HG03039 (cell line): Measurements from ENCODE around the gene ACACA.

ENCODE experiments used
- ATAC-seq: cut with Tn5 transposase; IDR thresholded peaks from one replicate; pipeline ENCODE4 v1.9.1; 2021; ENCODE audit warnings: mild to moderate bottlenecking, moderate library complexity; ENCODE audit not compliant: unreplicated experiment

Gene ACACA

DNA sequence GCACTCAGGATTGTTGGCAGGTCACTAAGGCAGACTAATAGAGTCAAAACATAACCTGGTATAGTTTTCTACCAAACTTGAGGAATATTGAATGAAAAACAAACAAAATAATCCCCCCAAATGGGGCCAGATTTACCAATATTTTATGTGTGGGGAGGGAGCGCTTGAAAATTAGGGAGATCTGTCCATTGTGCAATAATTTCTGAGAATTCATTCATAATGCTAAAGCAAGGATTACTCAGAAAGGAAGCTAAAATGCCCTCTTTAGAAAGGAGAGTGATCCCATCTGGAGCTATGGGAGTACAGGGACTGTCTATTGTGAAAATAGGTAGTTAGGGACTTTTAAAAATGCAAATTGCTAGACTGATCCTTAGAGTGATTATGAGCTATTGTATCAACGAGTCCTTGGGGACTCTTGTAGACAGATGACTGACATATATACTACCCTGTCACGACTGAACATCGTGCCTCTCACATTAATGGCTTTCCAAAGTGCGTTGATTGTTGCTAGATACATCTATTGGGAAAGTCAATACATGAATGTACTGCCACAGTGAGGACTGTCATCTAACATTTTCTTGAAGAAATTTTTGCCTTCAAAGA is 264.2 kb downstream of the ACACA start:
- no peak for ATAC-seq

DNA sequence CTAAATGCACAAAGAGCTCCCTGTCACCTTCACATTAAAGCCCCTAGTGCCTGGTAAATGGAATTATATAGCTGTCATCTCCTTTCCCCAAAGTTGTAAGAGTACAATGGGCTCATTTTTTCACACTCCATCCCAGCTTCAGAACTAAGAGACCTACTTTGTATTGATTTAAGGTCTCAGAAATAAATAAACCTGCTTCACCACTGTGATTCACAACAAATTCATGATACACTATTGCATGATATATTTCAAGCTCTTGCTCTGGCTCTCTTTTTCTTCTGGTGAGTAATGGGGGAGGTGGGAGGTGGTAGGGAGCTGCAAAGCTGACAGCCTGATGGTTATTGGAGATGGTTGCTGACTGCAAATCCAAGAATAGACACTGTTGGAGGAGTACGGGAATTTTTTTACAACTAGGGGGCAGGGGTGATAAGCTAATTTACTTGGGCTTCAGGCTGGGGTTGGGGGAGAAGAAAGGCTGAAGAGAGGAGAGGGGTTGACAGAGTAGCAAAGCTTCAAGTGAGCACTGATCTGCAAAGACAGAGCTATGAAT is 268.0 kb downstream of the ACACA start:
- ATAC-seq: no peak

DNA sequence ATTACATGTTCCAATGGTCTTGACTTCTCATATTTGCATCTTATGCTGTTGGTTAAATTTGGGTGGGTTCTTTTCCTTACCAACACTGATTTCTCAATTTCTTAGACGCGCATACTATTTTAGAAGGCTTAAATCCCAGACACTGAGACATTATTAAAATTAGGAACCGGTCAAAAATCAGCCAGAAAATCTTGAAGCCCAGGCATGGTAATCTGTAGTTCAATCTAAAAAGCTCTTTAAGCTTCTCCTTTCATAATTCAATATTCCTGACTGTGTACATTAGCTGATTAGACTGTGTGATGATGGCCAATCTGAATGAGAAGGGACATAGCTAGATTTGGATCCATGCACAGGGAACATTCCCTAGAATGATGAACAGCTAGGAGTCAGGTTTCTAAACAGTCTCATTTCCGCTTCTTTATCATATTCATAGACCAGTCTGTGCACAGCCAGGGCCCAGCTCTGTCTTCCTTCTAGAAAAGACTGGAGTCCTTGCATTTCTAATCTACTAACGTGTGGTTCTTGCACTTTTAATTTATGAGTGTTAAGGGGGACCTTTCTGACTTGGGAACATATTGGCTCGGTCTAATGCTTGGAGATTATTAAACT is 268.6 kb downstream of the ACACA start:
- ATAC-seq: no peak

DNA sequence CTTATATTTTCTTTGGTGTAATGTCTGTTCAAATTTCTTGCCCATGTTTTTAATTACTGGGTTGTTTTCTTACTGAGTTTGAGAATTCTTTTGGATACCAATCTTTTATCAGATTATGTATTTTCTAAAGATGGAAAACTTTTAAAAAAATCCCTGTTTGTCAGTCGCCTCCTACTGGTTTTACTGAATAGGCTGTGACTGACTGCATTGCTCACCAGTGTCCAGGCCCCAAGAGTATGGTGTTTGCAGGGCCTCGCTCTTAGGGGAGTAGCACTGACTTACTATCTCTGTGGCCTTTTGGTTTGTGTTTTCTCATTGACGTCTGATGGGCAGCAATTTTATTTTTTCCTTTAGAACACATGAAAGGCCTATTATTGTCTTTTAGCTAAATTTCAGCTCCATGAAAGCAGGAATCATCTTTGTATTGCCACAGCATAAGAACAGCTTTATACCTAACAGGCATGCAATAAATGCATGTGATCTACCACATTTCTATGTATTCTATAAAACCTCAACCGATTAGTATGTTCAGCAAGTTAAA is 269.5 kb downstream of the ACACA start:
- no peak for ATAC-seq

DNA sequence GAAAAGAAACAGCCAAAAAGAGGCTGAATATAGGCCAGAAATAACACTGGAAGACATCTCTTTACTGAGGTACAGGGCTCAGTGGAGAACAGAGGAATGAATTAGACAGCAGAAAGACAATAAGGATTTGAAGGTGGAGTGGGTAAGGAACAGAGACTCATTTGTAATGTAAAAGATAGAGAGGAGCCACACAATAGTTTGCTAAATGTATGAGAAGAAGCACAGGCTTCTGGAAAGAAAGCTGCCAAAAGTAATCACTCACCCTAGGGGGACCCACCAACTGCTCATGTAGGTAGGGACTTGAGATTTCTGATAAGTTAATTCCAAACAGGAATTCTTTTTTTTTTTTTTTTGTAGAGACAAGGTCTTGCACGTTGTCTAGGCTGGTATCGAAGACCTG is 271.1 kb downstream of the ACACA start:
- no peak for ATAC-seq

DNA sequence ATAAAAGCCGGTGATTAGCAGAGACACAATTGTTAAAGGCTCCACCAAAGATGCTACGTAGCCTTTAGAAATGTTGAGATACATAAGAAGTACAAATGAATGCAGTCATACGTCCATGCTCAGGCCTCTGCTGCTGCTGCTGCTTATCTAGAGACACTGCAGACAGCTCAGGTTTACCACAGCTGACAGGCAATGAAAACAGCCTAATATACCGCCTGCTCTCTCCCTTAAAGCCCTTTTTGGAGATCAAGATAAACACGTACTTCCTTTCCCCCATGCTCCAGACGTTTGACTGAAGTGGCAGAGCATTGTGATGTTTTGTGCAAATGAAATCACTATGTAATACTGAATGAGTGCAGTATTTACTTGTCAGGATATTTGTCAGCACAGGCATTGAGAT is 272.6 kb downstream of the ACACA start:
- ATAC-seq: no peak

DNA sequence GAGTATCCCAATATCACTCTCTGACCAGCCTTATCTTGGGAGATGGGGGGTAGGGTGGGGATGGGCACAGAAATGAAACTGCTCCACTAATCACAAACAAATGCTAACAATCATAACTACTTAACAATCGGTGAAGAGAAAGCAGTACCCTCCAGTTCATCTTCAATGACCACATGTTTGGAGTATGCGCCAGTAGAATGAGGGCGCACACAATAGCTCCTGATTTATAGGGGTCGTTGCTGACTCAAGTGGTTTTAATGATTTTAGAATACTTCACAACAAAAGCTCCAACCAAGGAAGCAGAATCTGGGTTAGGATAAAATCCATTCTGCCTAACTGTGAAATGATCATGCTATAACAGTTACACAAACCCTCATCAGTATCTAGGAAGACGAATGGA is 273.5 kb downstream of the ACACA start:
- ATAC-seq: no peak

DNA sequence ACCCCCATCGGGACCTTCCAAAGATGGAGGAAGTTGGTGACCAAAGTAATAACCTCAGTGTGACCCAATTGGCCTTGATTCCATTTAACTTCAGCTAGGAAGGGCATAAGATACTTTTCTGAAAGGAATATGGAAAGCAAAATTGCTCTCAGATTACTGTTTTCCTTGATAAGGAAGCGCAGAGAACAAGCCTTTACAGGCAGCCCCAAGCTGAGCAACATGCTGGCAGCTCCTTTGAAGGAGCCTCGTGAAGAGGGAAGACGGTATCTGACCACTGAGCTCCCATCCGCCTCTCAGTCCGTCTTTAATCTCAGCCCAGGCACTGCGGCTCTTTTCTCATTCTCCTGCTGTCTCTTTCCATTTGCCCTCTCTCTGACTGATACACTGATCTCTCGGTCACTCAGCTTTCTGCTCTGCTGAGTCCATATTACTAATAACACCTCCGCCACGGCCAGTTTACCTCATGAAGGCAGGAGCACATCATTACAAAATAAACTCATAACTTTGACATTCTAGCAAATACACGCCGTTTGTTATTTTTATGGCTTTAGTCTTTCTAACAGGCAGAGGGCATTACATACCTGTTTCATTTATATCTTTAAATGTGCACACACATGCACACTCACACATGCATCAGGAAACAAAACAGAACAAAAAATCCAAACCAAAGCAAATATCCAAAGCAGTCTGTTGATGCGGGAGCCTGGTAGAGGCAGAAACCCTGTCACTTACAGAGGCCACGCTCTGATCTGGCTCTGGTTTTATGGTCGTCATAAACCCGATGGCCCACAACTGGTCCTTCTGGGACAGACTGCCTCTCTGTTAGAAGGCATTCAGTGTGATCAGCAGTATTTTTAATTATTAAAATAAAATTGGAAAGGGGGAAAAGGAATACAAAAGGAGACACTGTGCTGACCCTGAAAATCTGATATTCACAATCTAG is 274.7 kb downstream of the ACACA start:
- no peak for ATAC-seq

DNA sequence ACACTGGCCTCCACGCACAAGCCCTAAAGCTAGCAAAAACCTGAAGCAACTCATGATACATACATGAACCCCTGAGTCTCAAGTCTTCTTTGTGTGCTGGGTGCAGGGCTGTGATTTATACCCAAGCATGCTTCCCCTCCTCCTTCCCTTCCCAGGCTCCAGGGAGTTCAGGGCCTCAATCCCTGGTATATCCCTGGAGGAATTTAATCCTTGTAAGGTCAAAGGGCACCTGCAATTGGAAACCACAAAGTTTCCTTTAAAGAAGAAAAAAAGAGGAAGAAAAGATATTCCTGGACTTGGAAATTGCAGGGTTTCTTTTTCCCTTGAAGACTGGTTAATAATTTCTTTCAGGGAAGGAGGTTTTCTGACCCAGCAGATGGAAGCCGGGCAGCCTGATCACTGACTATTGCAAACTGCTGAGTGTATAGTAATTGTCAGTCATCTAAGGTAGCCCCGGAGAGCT is 275.6 kb downstream of the ACACA start:
- no peak for ATAC-seq

DNA sequence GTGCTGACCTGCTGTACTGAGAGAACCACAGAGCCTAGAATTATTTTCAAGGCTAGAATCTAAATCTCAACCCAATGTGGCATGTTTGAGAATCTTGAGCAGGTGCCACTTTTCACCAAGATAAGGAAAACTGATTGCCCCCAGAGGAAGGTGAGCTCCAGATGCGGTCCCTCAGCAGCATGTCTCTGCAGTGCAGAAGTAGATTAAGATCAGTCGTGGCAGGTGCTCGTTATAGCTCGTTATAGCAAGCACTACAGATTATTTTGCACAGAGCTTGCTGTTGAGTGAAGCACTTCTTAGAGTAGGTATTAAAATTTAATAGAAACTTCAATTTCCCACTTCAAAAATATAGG is 281.8 kb downstream of the ACACA start:
- ATAC-seq: no peak

DNA sequence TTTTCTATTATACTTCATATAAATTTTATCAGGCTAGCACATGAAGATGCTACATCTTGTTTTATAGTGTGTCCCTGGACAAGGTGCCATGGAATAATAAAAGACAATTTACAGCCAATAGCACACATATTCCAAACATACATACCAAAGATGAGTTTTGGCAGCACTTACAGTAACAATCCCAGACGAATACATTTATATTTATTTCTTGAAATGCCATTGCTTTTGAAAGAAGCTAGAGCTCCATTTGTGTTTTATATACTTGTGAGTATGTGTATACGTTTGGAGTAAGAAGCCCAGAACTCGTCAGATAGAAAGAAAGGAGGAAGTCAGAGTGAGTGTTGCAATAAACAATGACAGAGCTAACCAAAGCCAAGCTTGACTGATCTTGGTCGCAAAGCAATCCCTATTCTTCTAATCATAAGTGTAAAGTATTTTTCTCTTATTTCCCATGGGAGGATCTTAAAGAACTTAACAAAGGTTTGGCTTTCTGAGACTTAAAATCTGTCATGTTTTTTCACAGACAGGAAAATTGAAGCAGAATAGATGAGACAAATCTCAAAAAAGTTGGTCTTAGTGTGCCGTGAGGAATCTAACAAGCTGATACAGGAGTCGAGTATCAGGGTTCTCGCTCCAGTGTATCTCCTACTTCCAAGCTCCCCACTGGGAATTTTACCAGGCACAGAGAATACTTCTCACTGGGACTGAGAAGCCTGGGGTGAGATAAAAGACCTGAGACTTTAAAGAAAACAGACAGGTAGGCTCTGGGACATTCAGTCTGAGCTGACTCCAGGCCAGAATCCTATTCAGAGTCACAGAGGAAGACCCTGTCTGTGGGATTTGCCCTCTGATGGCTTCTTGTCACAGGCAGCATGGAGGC is 282.5 kb downstream of the ACACA start:
- no peak for ATAC-seq

DNA sequence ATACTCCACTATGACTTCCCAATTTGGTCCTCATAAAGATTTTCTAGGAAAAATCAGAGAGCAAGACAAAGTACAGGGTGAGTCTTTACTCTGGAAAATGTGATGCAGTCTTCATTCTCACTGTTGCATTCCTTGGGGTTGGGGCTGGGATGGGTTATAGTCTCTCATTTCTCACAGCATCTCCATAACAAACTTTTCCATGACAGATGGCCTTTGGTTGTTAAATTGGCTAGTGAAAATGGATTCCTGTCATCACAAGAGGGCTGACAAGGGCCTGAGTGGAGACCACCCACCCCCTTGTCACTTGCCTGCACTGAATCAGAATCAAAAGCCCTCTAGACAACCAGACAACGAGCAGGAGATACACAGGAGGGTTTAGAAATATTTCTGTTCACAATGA is 283.2 kb downstream of the ACACA start:
- ATAC-seq: no peak

DNA sequence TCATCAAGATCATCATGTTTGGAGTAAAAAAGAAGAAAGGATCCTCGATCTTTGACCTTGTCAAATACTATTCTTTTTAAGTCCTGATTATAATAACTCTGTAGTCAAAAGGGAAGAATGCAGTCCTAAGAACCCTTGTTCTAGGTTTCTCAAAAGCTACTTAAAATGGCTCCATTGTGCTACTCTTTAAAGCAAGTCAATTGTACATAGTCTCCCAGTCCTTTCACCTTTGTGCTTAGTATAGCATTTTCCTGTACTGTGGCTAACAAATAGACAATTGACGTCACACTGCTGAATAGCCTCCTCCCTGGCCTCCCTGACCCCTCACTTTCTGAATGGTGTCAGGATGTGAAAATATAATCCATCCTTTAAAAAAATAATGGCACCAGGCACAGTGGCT is 285.0 kb downstream of the ACACA start:
- ATAC-seq: no peak

DNA sequence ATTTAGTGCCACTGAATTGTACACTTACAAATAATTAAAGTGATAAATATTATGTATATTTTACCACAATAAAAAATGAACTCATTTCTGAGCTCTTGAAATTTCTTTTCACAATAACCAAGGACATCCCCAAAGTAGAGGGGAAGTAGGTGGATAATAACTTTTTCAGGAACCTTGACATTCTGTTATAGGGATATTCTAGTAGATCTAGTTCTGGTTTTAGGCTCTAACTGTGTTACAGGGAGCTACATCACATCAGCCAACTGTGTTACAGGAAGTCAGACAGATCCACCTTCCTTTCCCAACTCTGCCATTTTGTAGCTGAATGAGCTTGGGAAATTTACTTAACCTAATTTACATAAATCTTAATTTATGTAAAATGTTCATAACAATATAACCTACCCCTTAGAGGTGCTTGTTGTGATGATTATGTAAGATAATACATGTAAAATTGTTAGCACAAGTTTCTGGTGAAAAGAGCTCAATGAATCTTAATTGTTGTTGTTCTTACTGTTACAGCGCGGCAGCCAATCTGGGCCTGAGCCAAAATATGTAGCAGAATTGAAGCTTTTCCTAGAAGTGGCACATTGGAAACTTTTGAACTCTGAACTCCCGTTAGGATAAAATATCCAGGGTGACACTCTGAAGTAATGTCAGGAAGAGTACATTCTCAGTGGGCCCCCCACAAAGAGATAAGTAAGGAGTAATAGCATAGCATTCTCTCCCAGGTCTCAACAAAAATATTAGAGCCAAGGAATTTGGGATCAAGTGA is 288.1 kb downstream of the ACACA start:
- ATAC-seq: no peak

DNA sequence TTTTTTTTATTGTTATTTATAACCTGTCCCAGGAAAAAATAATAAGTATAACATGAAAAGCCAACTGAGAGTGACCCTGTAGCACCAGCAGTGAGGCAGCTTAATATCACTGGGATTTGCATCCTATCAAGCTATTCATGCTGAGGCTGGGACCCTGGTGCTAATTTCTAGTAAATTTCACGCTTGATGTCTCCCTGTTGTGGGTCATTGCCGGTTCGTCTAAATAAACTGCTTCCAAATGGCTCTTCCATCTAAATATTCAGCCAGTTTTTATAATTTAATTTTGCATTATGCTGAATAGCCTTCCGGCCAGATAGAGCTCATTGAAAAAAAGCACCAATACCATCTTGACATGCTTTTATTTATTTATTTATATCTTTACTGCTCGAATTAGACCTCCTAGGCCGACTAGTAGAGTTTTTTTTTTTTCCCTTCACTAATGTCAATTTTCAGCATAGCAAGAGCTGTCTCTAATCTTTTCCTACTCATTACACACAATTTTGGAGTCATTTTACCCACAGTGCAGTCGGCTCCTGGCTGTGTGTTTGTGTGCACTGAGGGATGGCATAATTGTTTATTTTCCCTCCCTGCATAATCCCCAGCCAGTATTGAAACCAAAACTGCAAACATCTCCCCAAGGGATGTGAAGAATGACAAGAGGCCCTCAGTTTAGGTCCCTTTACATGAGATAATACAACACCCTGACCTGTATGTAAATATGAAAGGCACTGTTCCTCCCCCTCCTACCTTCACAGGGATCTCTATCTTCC is 289.1 kb downstream of the ACACA start:
- ATAC-seq: no peak

DNA sequence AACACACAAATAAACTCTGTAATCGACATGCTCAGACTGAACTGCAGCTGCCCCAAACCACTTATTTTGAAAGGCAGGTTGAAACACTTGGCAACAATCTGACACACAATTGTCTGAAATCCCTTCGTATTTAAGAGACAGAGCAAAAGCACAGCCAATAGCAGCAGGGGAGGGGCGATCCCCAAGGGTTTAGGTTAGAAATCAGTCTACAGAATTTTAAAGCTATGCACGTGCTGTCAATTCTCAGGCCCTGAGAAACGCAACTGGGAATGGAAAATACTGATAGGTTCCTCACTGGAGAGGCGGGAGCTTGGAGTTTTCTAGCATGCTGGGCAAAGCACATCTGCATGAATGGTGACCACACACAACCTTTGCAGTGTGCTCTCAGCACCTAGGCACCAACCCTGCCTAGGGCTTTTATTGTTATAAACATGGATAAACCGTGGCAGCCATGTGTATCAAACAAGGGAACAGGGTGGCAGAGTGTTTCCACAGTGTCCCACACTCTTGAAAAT is 289.9 kb downstream of the ACACA start:
- no peak for ATAC-seq

DNA sequence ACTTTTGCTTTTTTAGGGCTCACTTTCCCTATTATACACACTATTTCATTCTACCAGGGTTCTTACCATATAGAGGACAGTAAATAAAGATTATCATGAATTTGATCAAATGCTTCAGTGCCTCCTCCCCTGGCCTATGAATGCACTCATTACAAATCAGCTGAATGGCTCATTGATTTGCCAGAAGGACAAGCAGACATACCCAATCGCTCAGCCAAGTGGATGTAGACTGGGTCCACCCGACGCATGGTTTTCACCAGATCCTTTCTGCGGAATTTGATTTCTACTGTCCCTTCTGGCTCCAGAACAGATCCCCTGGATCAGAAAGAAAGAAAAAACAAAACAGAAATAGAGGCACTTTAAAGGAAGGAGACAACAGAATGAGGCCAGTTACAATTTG is 295.3 kb downstream of the ACACA start:
- no peak for ATAC-seq

DNA sequence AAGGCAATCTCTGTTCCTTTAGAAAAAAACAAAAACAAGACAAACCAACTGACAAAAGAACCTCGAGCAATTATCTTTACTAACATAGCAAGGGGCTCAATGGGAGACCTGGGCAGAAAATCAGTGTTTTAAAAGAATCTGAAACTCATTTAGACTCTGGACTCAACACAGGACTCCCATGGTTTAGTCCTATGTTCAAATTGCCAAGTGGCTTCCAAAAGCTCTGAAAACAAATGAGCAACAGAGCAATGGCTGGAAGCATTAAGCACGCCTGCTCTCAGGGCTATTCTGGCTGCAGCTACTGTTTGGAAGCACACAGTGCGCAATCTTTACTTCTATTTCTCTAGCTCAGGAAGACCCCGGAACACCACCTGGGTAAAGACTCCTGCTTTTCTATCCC is 295.9 kb downstream of the ACACA start:
- no peak for ATAC-seq
